ENCODE data around the gene SOS1.

SOS1 gene

GRCh38 chr2:38981003-38981669 lies 139.7 kb downstream of the SOS1 start:
- no peaks in the 10 kb centered on the region for H3K27me3 ChIP-seq (ENCODE audit: control insufficient read depth in 1 of 2, insufficient read depth in 2 of 2, low read length in 2 of 2)
- peaks cover 0 to 13% of the 10 kb centered on the region in 2 donors for H3K4me1 ChIP-seq (ENCODE audit: control insufficient read depth in 1 of 2, insufficient read depth in 2 of 2, low read length in 2 of 2)
- no peak overlapping the region for H3K27ac ChIP-seq (ENCODE audit: low read depth, low read length)
- H3K4me3 ChIP-seq (ENCODE audit: low read depth in 1 of 2, low read length in 2 of 2), result no peak overlapping the region
- H3K9me3 ChIP-seq (ENCODE audit: control insufficient read depth in 1 of 2, low read length in 2 of 2), result no peaks in the 10 kb centered on the region
- H3K36me3 ChIP-seq (ENCODE audit: control insufficient read depth in 1 of 2, insufficient read depth in 2 of 2, low read length in 2 of 2), result peaks cover 9 to 14% of the 10 kb centered on the region in 2 donors
- no peak overlapping the region for H3K9ac ChIP-seq (ENCODE audit: low read depth in 1 of 2, low read length in 2 of 2)

GRCh38 chr2:38978908-38979307 lies 141.9 kb downstream of the SOS1 start:
- no peak overlapping the region for H3K9ac ChIP-seq (ENCODE audit: low read depth in 1 of 2, low read length in 2 of 2)
- peaks cover 0 to 13% of the 10 kb centered on the region in 2 donors for H3K4me1 ChIP-seq (ENCODE audit: control insufficient read depth in 1 of 2, insufficient read depth in 2 of 2, low read length in 2 of 2)
- no peak overlapping the region for H3K4me3 ChIP-seq (ENCODE audit: low read depth in 1 of 2, low read length in 2 of 2)
- H3K27ac ChIP-seq (ENCODE audit: low read depth, low read length), result no peak overlapping the region
- H3K36me3 ChIP-seq (ENCODE audit: control insufficient read depth in 1 of 2, insufficient read depth in 2 of 2, low read length in 2 of 2), result no peaks in the 10 kb centered on the region
- H3K27me3 ChIP-seq (ENCODE audit: control insufficient read depth in 1 of 2, insufficient read depth in 2 of 2, low read length in 2 of 2), result no peaks in the 10 kb centered on the region
- H3K9me3 ChIP-seq (ENCODE audit: control insufficient read depth in 1 of 2, low read length in 2 of 2), result no peaks in the 10 kb centered on the region

GRCh38 chr2:38978296-38978903 lies 142.5 kb downstream of the SOS1 start:
- H3K36me3 ChIP-seq (ENCODE audit: control insufficient read depth in 1 of 2, insufficient read depth in 2 of 2, low read length in 2 of 2), result no peaks in the 10 kb centered on the region
- no peak overlapping the region for H3K27ac ChIP-seq (ENCODE audit: low read depth, low read length)

GRCh38 chr2:38977047-38977446 lies 143.8 kb downstream of the SOS1 start:
- Histone ChIP-seq H3K36me3 (ENCODE audit: control insufficient read depth in 1 of 2, insufficient read depth in 2 of 2, low read length in 2 of 2) (no peaks in the 10 kb centered on the region), H3K27ac (ENCODE audit: low read depth, low read length) (no peak overlapping the region), H3K4me1 (ENCODE audit: control insufficient read depth in 1 of 2, insufficient read depth in 2 of 2, low read length in 2 of 2) (peaks cover 0 to 12% of the 10 kb centered on the region in 2 donors), H3K4me3 (ENCODE audit: low read depth in 1 of 2, low read length in 2 of 2) (no peak overlapping the region), H3K27me3 (ENCODE audit: control insufficient read depth in 1 of 2, insufficient read depth in 2 of 2, low read length in 2 of 2) (no peaks in the 10 kb centered on the region), H3K9ac (ENCODE audit: low read depth in 1 of 2, low read length in 2 of 2) (no peak overlapping the region), H3K9me3 (ENCODE audit: control insufficient read depth in 1 of 2, low read length in 2 of 2) (no peaks in the 10 kb centered on the region)

More at GRCh38 chr2:38978296-38978903, 142.5 kb downstream of the SOS1 start:
- Histone ChIP-seq H3K4me1 (ENCODE audit: control insufficient read depth in 1 of 2, insufficient read depth in 2 of 2, low read length in 2 of 2) (peaks cover 0 to 13% of the 10 kb centered on the region in 2 donors), H3K4me3 (ENCODE audit: low read depth in 1 of 2, low read length in 2 of 2) (no peak overlapping the region), H3K9me3 (ENCODE audit: control insufficient read depth in 1 of 2, low read length in 2 of 2) (no peaks in the 10 kb centered on the region), H3K9ac (ENCODE audit: low read depth in 1 of 2, low read length in 2 of 2) (no peak overlapping the region), H3K27me3 (ENCODE audit: control insufficient read depth in 1 of 2, insufficient read depth in 2 of 2, low read length in 2 of 2) (no peaks in the 10 kb centered on the region)

- Histone ChIP-seq H3K4me1 (ENCODE audit: control insufficient read depth in 1 of 2, insufficient read depth in 2 of 2, low read length in 2 of 2) (no peaks in the 10 kb centered on the region), H3K27ac (ENCODE audit: low read depth, low read length) (no peak overlapping the region), H3K9ac (ENCODE audit: low read depth in 1 of 2, low read length in 2 of 2) (no peak overlapping the region), H3K4me3 (ENCODE audit: low read depth in 1 of 2, low read length in 2 of 2) (no peak overlapping the region), H3K36me3 (ENCODE audit: control insufficient read depth in 1 of 2, insufficient read depth in 2 of 2, low read length in 2 of 2) (no peaks in the 10 kb centered on the region), H3K27me3 (ENCODE audit: control insufficient read depth in 1 of 2, insufficient read depth in 2 of 2, low read length in 2 of 2) (no peaks in the 10 kb centered on the region), H3K9me3 (ENCODE audit: control insufficient read depth in 1 of 2, low read length in 2 of 2) (no peaks in the 10 kb centered on the region)
Measured at GRCh38 chr2:38975042-38975441, 145.8 kb downstream of the SOS1 start.

GRCh38 chr2:38973266-38973665 lies 147.6 kb downstream of the SOS1 start:
- H3K9ac ChIP-seq (ENCODE audit: low read depth in 1 of 2, low read length in 2 of 2), result no peak overlapping the region
- H3K4me3 ChIP-seq (ENCODE audit: low read depth in 1 of 2, low read length in 2 of 2), result no peak overlapping the region
- H3K9me3 ChIP-seq (ENCODE audit: control insufficient read depth in 1 of 2, low read length in 2 of 2), result no peaks in the 10 kb centered on the region
- no peak overlapping the region for H3K27ac ChIP-seq (ENCODE audit: low read depth, low read length)
- no peaks in the 10 kb centered on the region for H3K27me3 ChIP-seq (ENCODE audit: control insufficient read depth in 1 of 2, insufficient read depth in 2 of 2, low read length in 2 of 2)
- no peaks in the 10 kb centered on the region for H3K4me1 ChIP-seq (ENCODE audit: control insufficient read depth in 1 of 2, insufficient read depth in 2 of 2, low read length in 2 of 2)
- no peaks in the 10 kb centered on the region for H3K36me3 ChIP-seq (ENCODE audit: control insufficient read depth in 1 of 2, insufficient read depth in 2 of 2, low read length in 2 of 2)

- no peaks in the 10 kb centered on the region for H3K4me1 ChIP-seq (ENCODE audit: control insufficient read depth in 1 of 2, insufficient read depth in 2 of 2, low read length in 2 of 2)
- H3K27me3 ChIP-seq (ENCODE audit: control insufficient read depth in 1 of 2, insufficient read depth in 2 of 2, low read length in 2 of 2), result no peaks in the 10 kb centered on the region
- H3K9me3 ChIP-seq (ENCODE audit: control insufficient read depth in 1 of 2, low read length in 2 of 2), result no peaks in the 10 kb centered on the region
- no peak overlapping the region for H3K27ac ChIP-seq (ENCODE audit: low read depth, low read length)
- no peak overlapping the region for H3K9ac ChIP-seq (ENCODE audit: low read depth in 1 of 2, low read length in 2 of 2)
- H3K4me3 ChIP-seq (ENCODE audit: low read depth in 1 of 2, low read length in 2 of 2), result no peak overlapping the region
- H3K36me3 ChIP-seq (ENCODE audit: control insufficient read depth in 1 of 2, insufficient read depth in 2 of 2, low read length in 2 of 2), result no peaks in the 10 kb centered on the region
Measured at GRCh38 chr2:38971377-38971776, 149.5 kb downstream of the SOS1 start.

GRCh38 chr2:38968021-38968420 lies 152.8 kb downstream of the SOS1 start:
- Histone ChIP-seq H3K9ac (ENCODE audit: low read depth in 1 of 2, low read length in 2 of 2) (no peak overlapping the region), H3K4me3 (ENCODE audit: low read depth in 1 of 2, low read length in 2 of 2) (no peak overlapping the region), H3K4me1 (ENCODE audit: control insufficient read depth in 1 of 2, insufficient read depth in 2 of 2, low read length in 2 of 2) (no peaks in the 10 kb centered on the region), H3K27me3 (ENCODE audit: control insufficient read depth in 1 of 2, insufficient read depth in 2 of 2, low read length in 2 of 2) (no peaks in the 10 kb centered on the region), H3K27ac (ENCODE audit: low read depth, low read length) (no peak overlapping the region), H3K36me3 (ENCODE audit: control insufficient read depth in 1 of 2, insufficient read depth in 2 of 2, low read length in 2 of 2) (no peaks in the 10 kb centered on the region), H3K9me3 (ENCODE audit: control insufficient read depth in 1 of 2, low read length in 2 of 2) (no peaks in the 10 kb centered on the region)

GRCh38 chr2:38966678-38967077 lies 154.2 kb downstream of the SOS1 start:
- Histone ChIP-seq H3K4me1 (ENCODE audit: control insufficient read depth in 1 of 2, insufficient read depth in 2 of 2, low read length in 2 of 2) (no peaks in the 10 kb centered on the region), H3K36me3 (ENCODE audit: control insufficient read depth in 1 of 2, insufficient read depth in 2 of 2, low read length in 2 of 2) (no peaks in the 10 kb centered on the region), H3K4me3 (ENCODE audit: low read depth in 1 of 2, low read length in 2 of 2) (no peak overlapping the region)

GRCh38 chr2:38966006-38966405 lies 154.8 kb downstream of the SOS1 start:
- H3K4me3 ChIP-seq (ENCODE audit: low read depth in 1 of 2, low read length in 2 of 2), result no peak overlapping the region
- H3K9ac ChIP-seq (ENCODE audit: low read depth in 1 of 2, low read length in 2 of 2), result no peak overlapping the region
- no peaks in the 10 kb centered on the region for H3K4me1 ChIP-seq (ENCODE audit: control insufficient read depth in 1 of 2, insufficient read depth in 2 of 2, low read length in 2 of 2)
- no peak overlapping the region for H3K27ac ChIP-seq (ENCODE audit: low read depth, low read length)
- no peaks in the 10 kb centered on the region for H3K9me3 ChIP-seq (ENCODE audit: control insufficient read depth in 1 of 2, low read length in 2 of 2)
- H3K36me3 ChIP-seq (ENCODE audit: control insufficient read depth in 1 of 2, insufficient read depth in 2 of 2, low read length in 2 of 2), result no peaks in the 10 kb centered on the region
- no peaks in the 10 kb centered on the region for H3K27me3 ChIP-seq (ENCODE audit: control insufficient read depth in 1 of 2, insufficient read depth in 2 of 2, low read length in 2 of 2)

More at GRCh38 chr2:38966678-38967077, 154.2 kb downstream of the SOS1 start:
- H3K9ac ChIP-seq (ENCODE audit: low read depth in 1 of 2, low read length in 2 of 2), result no peak overlapping the region
- H3K9me3 ChIP-seq (ENCODE audit: control insufficient read depth in 1 of 2, low read length in 2 of 2), result no peaks in the 10 kb centered on the region
- no peak overlapping the region for H3K27ac ChIP-seq (ENCODE audit: low read depth, low read length)
- no peaks in the 10 kb centered on the region for H3K27me3 ChIP-seq (ENCODE audit: control insufficient read depth in 1 of 2, insufficient read depth in 2 of 2, low read length in 2 of 2)
